HepG2 (cell line): ENCODE data around the gene PTPA. TPM values are rescaled to one million over a fixed set of nuclear protein-coding genes. Genes with fewer than 3 reads are reported as not detected.

Experiments used
- DBP ChIP-seq: sonication (generic); formaldehyde crosslinking; IDR thresholded peaks from 2 replicates; pipeline ENCODE4 v1.4.0; 2020; ENCODE audit warnings: missing genetic modification reagents; ENCODE audit errors: not compliant biosample characterization
- ESRRA ChIP-seq: sonication (generic); formaldehyde crosslinking; IDR thresholded peaks from 2 replicates; pipeline ENCODE4 v1.5.1; 2020; ENCODE audit warnings: mild to moderate bottlenecking, low read depth, missing genetic modification reagents
- HDAC1 ChIP-seq: sonication (generic); formaldehyde crosslinking; IDR thresholded peaks from 2 replicates; pipeline ENCODE4 v1.5.1; 2020; ENCODE audit warnings: mild to moderate bottlenecking, missing genetic modification reagents
- HNF4A ChIP-seq: sonication (generic); formaldehyde crosslinking; IDR thresholded peaks from 2 replicates; pipeline ENCODE4 v1.4.0; 2020; ENCODE audit warnings: missing genetic modification reagents
- KMT2B ChIP-seq: IDR thresholded peaks from 2 replicates; pipeline ENCODE4 v1.6.1; 2016; ENCODE audit warnings: missing genetic modification reagents, missing compliant biosample characterization
- MAFF ChIP-seq: IDR thresholded peaks from 2 replicates; pipeline ENCODE4 v1.6.1; 2011; ENCODE audit warnings: low read depth, low read length, improper control_type of control experiment
- SMAD9 ChIP-seq: sonication (generic); formaldehyde crosslinking; IDR thresholded peaks from 2 replicates; pipeline ENCODE4 v1.5.1; 2020; ENCODE audit warnings: mild to moderate bottlenecking, missing genetic modification reagents
- ZBTB2 ChIP-seq: sonication (generic); formaldehyde crosslinking; IDR thresholded peaks from 2 replicates; pipeline ENCODE4 v1.8.0; 2022; ENCODE audit warnings: low read depth, missing genetic modification reagents
- ZMYM3 ChIP-seq: sonication (generic); formaldehyde crosslinking; IDR thresholded peaks from 2 replicates; pipeline ENCODE4 v1.5.1; 2020; ENCODE audit warnings: mild to moderate bottlenecking, missing genetic modification reagents
- ZNF276 ChIP-seq: sonication (generic); formaldehyde crosslinking; IDR thresholded peaks from 2 replicates; pipeline ENCODE4 v1.4.0; 2020; ENCODE audit warnings: mild to moderate bottlenecking, low read depth, missing genetic modification reagents
- ZNF687 ChIP-seq: sonication (generic); formaldehyde crosslinking; IDR thresholded peaks from 2 replicates; pipeline ENCODE4 v1.5.1; 2020; ENCODE audit warnings: mild to moderate bottlenecking, missing genetic modification reagents, moderate library complexity
- ZNF713 ChIP-seq: sonication (generic); formaldehyde crosslinking; IDR thresholded peaks from 2 replicates; pipeline ENCODE4 v1.4.0; 2020; ENCODE audit warnings: mild to moderate bottlenecking, missing genetic modification reagents
- ZNF784 ChIP-seq: sonication (generic); formaldehyde crosslinking; IDR thresholded peaks from 2 replicates; pipeline ENCODE4 v1.5.1; 2020; ENCODE audit warnings: missing genetic modification reagents, mild to moderate bottlenecking, borderline replicate concordance
- polyA plus RNA-seq, 8 experiments: library from polyadenylated mRNA; depleted of rRNA in 3 of 8; stranded (reverse) in 7 of 8; unstranded in 1 of 8; fragments of >200 nt; fragmentation: Illumina TruSeq in 4 of 8; extraction: Trizol in 4 of 8; gene quantifications; 2 replicates each; pipeline versions ENCODE4 v1.2.1 to v1.2.3, GENCODE V29; 2011 to 2016; ENCODE audit warnings: low read depth in 4 of 8, missing spikeins in 1 of 8, mixed read lengths in 1 of 8; ENCODE audit not compliant: insufficient read depth in 1 of 8
- total RNA-seq, 5 experiments: library from RNA; depleted of rRNA; stranded (reverse); fragments of >200 nt; fragmentation: Illumina TruSeq; extraction: Trizol; gene quantifications; 2 replicates each; pipeline ENCODE4 v1.2.3, GENCODE V29; 2016; ENCODE audit warnings: low read depth in 1 of 5

Gene PTPA
- total and polyA plus RNA-seq, 2 of the 13 experiments (the other 11 are each of a cell fraction or from before 2014, with no cell fraction given), result 79.3 to 105 TPM

GRCh38 chr9:129084087-129084486 lies 27.1 kb upstream of the PTPA start (continued):
- TF ChIP-seq ZNF276 (CRISPR knock-in tag), result no peak
- no peak for TF ChIP-seq KMT2B (CRISPR knock-in tag)
- no peak for TF ChIP-seq DBP (CRISPR knock-in tag)
- no peak for TF ChIP-seq ZNF713 (CRISPR knock-in tag)
- TF ChIP-seq SMAD9, result no peak
- TF ChIP-seq ZNF687, result peak; percentile 30; the same call in 1 of the 2 replicates
- TF ChIP-seq HDAC1 (CRISPR knock-in tag), result 0 out of 2 replicates have a peak, but pooled peaks have one; percentile 15
- TF ChIP-seq ZMYM3 (CRISPR knock-in tag), result peak; percentile 60; the same call in 1 of the 2 replicates
- no peak for TF ChIP-seq ZNF784 (CRISPR knock-in tag)
- TF ChIP-seq MAFF, result no peak
- TF ChIP-seq ESRRA, result peak; percentile 60; the same call in 1 of the 2 replicates
- no peak for TF ChIP-seq ZBTB2
- TF ChIP-seq HNF4A (CRISPR knock-in tag), result peak; percentile 60; the same call in 1 of the 2 replicates
